Hematopoietic multipotent progenitor cell treated with erythropoietin and hydrocortisone succinate and interleukin-3 and kit ligand, for 4 days (in vitro differentiated cells): ENCODE data around the gene DUSP10.

ENCODE experiments used
- DNase-seq: peaks from one replicate; pipeline ENCODE4 v3.0.0-alpha.2; 2015

DUSP10 gene

GRCh38 chr1:221741703-221742554 is at the start of gene DUSP10:
TSS of gene DUSP10 (minus strand) at chr1:221742089. CDS start at chr1:221739744, 2,345 bp downstream.
- DNase-seq, result peak; percentile 100

DNA sequence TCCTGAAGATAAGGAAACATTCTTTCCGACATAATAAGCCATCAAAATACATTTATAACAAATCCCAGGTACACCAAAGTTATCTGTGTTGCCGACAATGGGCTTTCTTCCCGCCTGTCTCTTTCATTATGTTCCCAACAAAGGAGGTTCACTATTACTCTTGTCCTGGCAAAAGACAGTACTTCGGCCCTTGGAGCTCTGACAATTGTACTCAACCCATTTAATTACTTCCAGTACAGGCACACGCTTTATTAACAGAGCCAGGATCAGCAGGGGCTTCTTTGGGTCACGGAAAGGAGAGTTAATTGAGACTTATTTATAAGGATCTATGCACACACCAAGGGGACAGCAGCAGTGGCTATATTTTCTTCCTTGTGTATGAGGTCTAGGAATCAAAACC is 46.6 kb upstream of the DUSP10 start:
- DNase-seq, result no peak

- DNase-seq, result no peak
Measured at GRCh38 chr1:221786647-221787046, 44.8 kb upstream of the DUSP10 start.

DNA sequence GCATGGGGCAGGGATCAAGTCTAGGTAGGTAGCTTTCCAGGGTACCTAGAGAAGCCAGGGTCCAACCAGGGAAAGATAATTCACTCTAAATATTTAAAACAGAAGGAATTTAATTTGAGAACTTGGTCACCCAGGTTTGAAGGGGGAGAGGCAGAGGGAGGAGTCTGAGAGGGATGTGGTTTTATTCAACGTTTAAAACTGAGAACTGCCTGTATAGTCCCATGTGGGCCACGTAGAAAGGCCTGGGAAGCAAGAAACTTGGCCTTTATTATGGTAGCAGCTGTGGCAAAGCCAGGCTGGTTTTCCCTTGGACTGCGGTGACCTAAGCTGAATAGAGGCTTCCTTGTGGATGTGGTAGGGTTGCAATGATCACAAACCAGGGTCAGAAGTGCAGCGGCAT is 42.0 kb upstream of the DUSP10 start:
- DNase-seq, result peak; percentile 52

DNA sequence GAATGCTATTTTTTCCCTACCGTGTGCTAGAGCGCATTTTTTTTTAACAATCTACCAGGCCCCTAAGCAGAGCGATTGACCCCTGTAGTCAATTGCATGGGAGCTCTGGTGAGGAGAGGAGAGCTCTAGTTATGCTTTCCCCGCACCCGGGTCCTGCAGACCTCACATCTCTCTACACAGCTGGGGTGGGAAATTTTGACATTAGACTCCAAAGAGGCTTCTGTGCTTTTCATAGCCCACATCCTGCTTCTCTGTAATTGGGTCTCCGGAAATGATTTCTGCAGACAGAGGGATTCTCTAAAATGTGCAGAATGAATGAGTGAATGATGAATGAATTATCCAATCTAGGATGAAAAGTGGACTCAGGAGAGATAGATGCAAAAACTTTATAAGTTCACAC is 41.5 kb upstream of the DUSP10 start:
- peak; percentile 38 for DNase-seq

GRCh38 chr1:221782970-221783369 is 41.1 kb upstream of the DUSP10 start:
- no peak for DNase-seq

- no peak for DNase-seq
Measured at GRCh38 chr1:221782477-221782876, 40.6 kb upstream of the DUSP10 start.

DNA sequence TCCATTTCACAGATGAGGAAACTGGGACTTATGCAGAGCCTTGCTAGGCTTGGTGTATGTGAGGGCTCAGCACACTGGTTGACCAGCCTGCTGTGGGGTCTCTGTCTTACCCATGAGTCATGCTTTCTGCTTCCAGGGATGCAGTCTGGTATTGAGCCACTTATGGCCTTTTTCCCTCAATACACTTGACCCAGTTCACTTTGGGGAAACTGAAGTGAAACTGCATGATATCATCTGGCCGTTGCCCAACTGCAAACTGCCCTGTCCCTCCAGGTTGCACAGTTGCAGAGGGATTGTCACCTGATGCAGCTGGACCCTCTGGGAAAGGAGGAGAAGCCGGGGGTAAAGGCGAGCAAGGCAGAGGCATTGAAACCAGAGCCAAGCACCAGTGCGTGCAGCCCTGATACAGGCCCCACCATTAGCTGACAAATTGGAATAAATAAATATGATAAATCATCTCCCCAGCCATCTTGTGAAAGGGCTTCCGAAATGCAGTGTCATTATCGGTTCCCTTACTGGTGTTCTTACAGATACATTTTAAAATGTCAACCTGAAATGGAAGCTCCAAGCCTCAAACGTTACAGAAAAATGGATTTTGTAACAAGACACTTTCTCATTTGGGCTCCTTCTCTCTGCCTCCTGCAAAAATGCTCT is 39.3 kb upstream of the DUSP10 start:
- no peak for DNase-seq

DNA sequence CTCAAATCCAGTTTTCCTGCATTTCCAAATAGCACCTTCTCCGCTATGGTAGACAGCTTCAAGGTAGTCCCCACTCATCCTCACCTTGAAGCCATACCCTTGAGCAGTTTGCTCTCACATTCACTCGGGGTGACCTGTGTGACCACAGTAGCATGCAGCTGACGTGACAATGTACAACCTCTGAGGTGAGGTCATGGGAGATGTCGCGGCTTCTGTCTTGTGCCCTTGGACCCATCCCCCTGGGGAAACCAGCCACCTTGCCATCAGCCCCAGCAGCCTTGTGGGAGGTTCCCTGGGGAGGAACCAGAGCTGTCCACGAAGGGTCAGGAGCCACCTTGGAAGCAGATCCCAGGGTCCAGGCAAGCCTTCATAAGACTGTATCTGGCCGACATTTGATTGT is 38.3 kb upstream of the DUSP10 start:
- DNase-seq, result no peak

- DNase-seq, result no peak
Measured at GRCh38 chr1:221779771-221780170, 37.9 kb upstream of the DUSP10 start.

GRCh38 chr1:221778535-221779142 is 36.8 kb upstream of the DUSP10 start:
- peak; percentile 25 for DNase-seq

GRCh38 chr1:221778125-221778524 is 36.2 kb upstream of the DUSP10 start:
- DNase-seq, result no peak

DNA sequence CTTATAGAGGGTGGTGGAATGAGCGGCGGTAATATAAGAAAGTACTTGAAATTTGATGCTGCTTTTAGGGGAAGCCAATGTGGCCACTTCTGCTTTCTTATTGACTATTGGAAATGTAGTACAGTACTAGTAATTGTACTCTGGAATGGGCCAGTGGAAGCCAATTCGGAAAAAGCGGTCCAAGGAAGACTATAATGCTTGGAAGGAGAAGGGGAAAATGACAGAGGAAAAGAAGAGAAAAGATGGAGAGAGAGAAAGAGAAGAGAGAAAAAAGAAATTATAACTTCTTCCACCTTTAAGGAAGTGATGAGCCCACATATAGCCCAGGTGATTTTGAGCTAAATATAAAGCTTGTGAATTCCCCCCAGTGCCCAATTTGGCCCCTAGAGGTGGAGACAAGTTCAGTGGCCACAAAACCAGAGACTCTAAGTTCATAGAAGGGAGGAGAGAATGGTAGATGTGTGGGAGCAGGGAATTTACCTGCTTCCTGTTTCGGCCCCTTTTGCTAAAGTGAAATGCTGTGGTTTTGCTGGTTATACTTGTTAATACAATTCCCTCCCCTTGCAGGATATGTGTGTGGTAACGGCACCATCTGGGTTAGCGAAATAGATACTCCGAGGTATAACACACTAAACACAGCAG is 35.7 kb upstream of the DUSP10 start:
- peak; percentile 63 for DNase-seq

- DNase-seq, result peak; percentile 38
Measured at GRCh38 chr1:221776495-221777301, 34.8 kb upstream of the DUSP10 start.

- DNase-seq, result no peak
Measured at GRCh38 chr1:221775206-221775605, 33.3 kb upstream of the DUSP10 start.

- no peak for DNase-seq
Measured at GRCh38 chr1:221774054-221774842, 32.4 kb upstream of the DUSP10 start.

DNA sequence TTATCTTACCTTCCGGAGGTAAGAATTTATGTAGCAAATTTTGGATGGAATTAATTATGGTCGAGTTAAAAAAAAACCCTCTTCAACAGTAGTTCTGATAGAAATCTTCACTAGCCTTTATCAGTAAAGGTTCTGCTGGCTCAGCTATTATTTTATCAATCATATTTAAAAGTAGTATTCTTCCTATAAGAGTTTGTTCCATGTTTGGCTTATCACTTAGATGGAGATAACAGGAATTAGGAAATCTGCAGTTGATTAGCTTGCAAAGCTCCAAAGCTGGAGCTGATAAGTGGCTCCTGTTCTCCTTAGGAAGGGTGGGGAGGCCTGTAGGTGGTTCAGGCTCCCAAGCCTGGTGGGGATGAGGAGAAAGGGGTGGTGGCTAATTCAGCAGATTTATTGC is 31.5 kb upstream of the DUSP10 start:
- DNase-seq, result no peak

- DNase-seq, result no peak
Measured at GRCh38 chr1:221772117-221772516, 30.2 kb upstream of the DUSP10 start.

DNA sequence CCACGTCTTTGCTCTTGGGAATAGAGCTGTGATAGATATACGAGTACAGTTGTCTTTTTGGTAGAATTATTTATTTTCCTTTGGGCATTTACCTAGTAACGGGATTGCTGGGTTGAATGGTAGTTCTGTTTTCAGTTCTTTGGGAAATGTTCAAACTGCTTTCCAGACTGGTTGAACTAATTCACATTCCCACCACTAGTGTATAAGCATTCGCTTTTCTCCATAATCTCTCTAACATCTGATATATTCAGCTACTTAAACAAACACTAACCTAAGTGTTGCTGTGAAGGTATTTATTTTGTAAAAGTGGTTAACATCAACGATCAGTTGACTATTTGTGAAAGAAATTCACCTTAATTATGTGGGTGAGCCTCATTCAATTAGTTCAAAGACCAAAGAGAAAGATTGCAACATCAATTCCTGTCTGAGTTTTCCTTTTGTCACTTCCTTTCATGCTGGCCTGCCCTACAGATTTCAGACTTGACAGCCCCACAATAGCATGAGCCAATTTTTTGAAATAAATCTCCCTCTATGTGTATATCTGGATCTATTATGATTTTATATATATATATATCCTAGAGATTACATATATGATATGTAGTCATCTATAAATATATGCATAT is 26.7 kb upstream of the DUSP10 start:
- DNase-seq, result peak; percentile 44

GRCh38 chr1:221766210-221766609 is 24.3 kb upstream of the DUSP10 start:
- peak; percentile 13 for DNase-seq

DNA sequence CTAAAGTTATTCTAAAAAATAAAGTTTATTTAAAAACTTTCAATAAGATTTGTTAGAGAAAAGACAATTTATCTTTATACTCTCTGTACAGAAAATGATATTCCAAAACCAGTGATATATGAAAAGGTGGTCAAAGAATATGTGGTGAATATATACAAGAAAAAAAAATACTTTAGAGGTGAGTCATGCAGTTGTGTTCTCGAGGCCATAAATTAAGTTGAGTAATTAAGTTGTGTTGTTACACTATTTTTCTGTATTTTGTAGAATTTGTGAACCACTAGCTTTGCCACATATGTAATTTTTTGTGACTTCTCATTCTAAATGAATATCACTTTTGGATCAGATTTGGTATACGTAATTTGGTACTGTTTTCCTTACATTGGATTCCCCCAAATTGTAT is 23.6 kb upstream of the DUSP10 start:
- no peak for DNase-seq
